MM.1S (cell line): ENCODE data around the gene DOK3.

Experiments used
- EZH2 ChIP-seq: fragments of 300-600 bp; sonication (generic); optimal IDR thresholded peaks from 2 replicates; pipeline ENCODE3; 2017; ENCODE audit warnings: low read depth, mild to moderate bottlenecking, antibody characterized with exemption, low read length, mixed read lengths
- TF ChIP-seq, protein P1 (sequence below): fragments of 300-600 bp; sonication (generic); IDR thresholded peaks from 2 replicates; pipeline ENCODE4 v1.5.1; 2016; ENCODE audit warnings: antibody characterized with exemption, low read length, mixed read lengths

GRCh38 chr5:177516601-177517568 is 7.3 kb upstream of the DOK3 start, which contains the start of gene DDX41:
- TF ChIP-seq, protein P1, sequence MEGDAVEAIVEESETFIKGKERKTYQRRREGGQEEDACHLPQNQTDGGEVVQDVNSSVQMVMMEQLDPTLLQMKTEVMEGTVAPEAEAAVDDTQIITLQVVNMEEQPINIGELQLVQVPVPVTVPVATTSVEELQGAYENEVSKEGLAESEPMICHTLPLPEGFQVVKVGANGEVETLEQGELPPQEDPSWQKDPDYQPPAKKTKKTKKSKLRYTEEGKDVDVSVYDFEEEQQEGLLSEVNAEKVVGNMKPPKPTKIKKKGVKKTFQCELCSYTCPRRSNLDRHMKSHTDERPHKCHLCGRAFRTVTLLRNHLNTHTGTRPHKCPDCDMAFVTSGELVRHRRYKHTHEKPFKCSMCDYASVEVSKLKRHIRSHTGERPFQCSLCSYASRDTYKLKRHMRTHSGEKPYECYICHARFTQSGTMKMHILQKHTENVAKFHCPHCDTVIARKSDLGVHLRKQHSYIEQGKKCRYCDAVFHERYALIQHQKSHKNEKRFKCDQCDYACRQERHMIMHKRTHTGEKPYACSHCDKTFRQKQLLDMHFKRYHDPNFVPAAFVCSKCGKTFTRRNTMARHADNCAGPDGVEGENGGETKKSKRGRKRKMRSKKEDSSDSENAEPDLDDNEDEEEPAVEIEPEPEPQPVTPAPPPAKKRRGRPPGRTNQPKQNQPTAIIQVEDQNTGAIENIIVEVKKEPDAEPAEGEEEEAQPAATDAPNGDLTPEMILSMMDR, result no peak
- TF ChIP-seq EZH2, result no peak
